Neuronal stem cell (in vitro differentiated cells): Measurements from ENCODE around the gene SPINK8.

ENCODE experiments used
- DNase-seq: peaks from one replicate; pipeline ENCODE4 v3.0.0-alpha.2; 2013; ENCODE audit warnings: low spot score
- H2AFZ ChIP-seq: one replicate; pipeline ENCODE4 v1.6.1; 2013; ENCODE audit warnings: mild to moderate bottlenecking, low read length, inconsistent platforms
- H2AK5ac ChIP-seq: 2 replicates; pipeline ENCODE4 v1.6.1; 2013; ENCODE audit warnings: low read depth, mild to moderate bottlenecking, inconsistent platforms, low read length, moderate library complexity, mixed read lengths
- H2BK120ac ChIP-seq: 2 replicates; pipeline ENCODE4 v1.6.1; 2013; ENCODE audit warnings: low read depth, mild to moderate bottlenecking, inconsistent platforms, low read length, moderate library complexity, mixed read lengths
- H2BK12ac ChIP-seq: one replicate; pipeline ENCODE4 v1.6.1; 2013; ENCODE audit warnings: low read length, inconsistent platforms
- H2BK15ac ChIP-seq: 2 replicates; pipeline ENCODE4 v1.6.1; 2013; ENCODE audit warnings: mild to moderate bottlenecking, low read length, inconsistent platforms, mixed read lengths
- H2BK5ac ChIP-seq: one replicate; pipeline ENCODE4 v1.6.1; 2013; ENCODE audit warnings: inconsistent platforms, mild to moderate bottlenecking, low read length, moderate library complexity
- H3K14ac ChIP-seq: one replicate; pipeline ENCODE4 v1.6.1; 2013; ENCODE audit warnings: low read length, inconsistent platforms
- H3K18ac ChIP-seq: 2 replicates; pipeline ENCODE4 v1.6.1; 2013; ENCODE audit warnings: low read length, inconsistent platforms
- H3K23ac ChIP-seq: 2 replicates; pipeline ENCODE4 v1.6.1; 2013; ENCODE audit warnings: low read depth, mild to moderate bottlenecking, mixed read lengths, low read length, inconsistent platforms; ENCODE audit not compliant: poor library complexity
- H3K27ac ChIP-seq: replicated peaks from 3 replicates; pipeline ENCODE4 v1.5.1; 2013; ENCODE audit warnings: low read length, inconsistent platforms
- H3K27me3 ChIP-seq, 3 experiments: 2 replicates each; pipeline ENCODE4 v1.6.1; 2013; ENCODE audit warnings: low read length in 3 of 3, mild to moderate bottlenecking in 2 of 3, inconsistent platforms in 1 of 3, low read depth in 1 of 3, mixed read lengths in 1 of 3, moderate library complexity in 1 of 3; ENCODE audit not compliant: control insufficient read depth in 3 of 3, insufficient read depth in 3 of 3
- H3K36me3 ChIP-seq, 2 donors: replicated peaks in 1 of 2; 2 replicates each; pipeline ENCODE4 v1.6.1; 2013; ENCODE audit warnings: low read length in 2 of 2; ENCODE audit not compliant: control insufficient read depth in 2 of 2, insufficient read depth in 2 of 2
- H3K4ac ChIP-seq: 2 replicates; pipeline ENCODE4 v1.6.1; 2013; ENCODE audit warnings: inconsistent platforms, mild to moderate bottlenecking, low read length, moderate library complexity
- H3K4me1 ChIP-seq, 2 donors: 1 replicate in 1 of 2; 2 replicates in 1 of 2; pipeline ENCODE4 v1.6.1; 2013; ENCODE audit warnings: low read length in 2 of 2, low read depth in 1 of 2; ENCODE audit not compliant: control insufficient read depth in 2 of 2, insufficient read depth in 1 of 2
- H3K4me2 ChIP-seq: one replicate; pipeline ENCODE4 v1.6.1; 2013; ENCODE audit warnings: mild to moderate bottlenecking, low read length, inconsistent platforms; ENCODE audit not compliant: insufficient read depth, poor library complexity, severe bottlenecking
- H3K4me3 ChIP-seq, 2 donors: 2 replicates each; pipeline ENCODE4 v1.5.1; 2013; ENCODE audit warnings: low read length in 2 of 2, mild to moderate bottlenecking in 2 of 2, inconsistent platforms in 1 of 2, moderate library complexity in 1 of 2
- H3K79me1 ChIP-seq: one replicate; pipeline ENCODE4 v1.6.1; 2013; ENCODE audit warnings: low read depth, mild to moderate bottlenecking, inconsistent platforms, low read length, moderate library complexity
- H3K9ac ChIP-seq: one replicate; pipeline ENCODE4 v1.6.1; 2013; ENCODE audit warnings: mild to moderate bottlenecking, low read depth, low read length, inconsistent platforms; ENCODE audit not compliant: poor library complexity
- H3K9me3 ChIP-seq, 2 donors: replicated peaks in 1 of 2; 2 replicates each; pipeline versions ENCODE3 to v1.6.1; 2013; ENCODE audit warnings: low read length in 2 of 2, mild to moderate bottlenecking in 2 of 2, inconsistent platforms in 1 of 2, low read depth in 1 of 2, mixed read lengths in 1 of 2, moderate library complexity in 1 of 2; ENCODE audit not compliant: control insufficient read depth in 2 of 2, insufficient read depth in 1 of 2
- H4K8ac ChIP-seq: one replicate; pipeline ENCODE4 v1.6.1; 2013; ENCODE audit warnings: low read depth, mild to moderate bottlenecking, inconsistent platforms, low read length, moderate library complexity
- H4K91ac ChIP-seq: one replicate; pipeline ENCODE4 v1.6.1; 2013; ENCODE audit warnings: low read length, low read depth, mild to moderate bottlenecking, inconsistent platforms; ENCODE audit not compliant: poor library complexity
- WGBS, 2 donors: extraction: QIAGEN DNeasy Blood & Tissue Kit; methylation state at CpG; one replicate each; pipeline ENCODE4 v1.1.7; 2013; ENCODE audit warnings: missing lambda C conversion rate in 2 of 2, mixed read lengths in 1 of 2; ENCODE audit not compliant: insufficient read length in 2 of 2, insufficient replicate concordance in 1 of 2; ENCODE audit errors: extremely low coverage in 2 of 2; 5-methylcytosine and 5-hydroxymethylcytosine counted together

SPINK8 gene

DNA sequence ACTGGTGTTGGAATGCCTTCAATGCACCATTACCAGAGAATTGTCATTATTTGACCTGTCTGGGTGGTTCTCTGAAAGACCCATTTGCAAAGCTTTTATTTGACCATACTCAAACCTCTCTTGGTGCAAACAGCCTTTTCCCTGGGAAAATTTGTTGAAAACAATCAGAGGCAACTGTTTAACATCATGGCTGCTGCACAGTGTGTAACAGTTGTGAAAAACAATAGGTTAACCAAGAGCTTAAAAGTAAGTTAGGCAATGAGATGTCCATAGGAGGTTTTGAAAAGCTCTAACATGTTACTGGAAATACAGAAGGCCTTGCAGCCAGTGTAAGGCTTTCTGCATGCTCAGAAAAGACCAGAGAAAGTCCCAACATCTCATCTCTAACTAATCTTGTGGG is 18.9 kb downstream of the SPINK8 start:
- peaks cover 3 to 11% of the 10 kb centered on the region in 2 donors for H3K9me3 ChIP-seq
- no peak overlapping the region for H3K23ac ChIP-seq
- no peak overlapping the region for H3K4ac ChIP-seq
- no peak for DNase-seq
- H2BK5ac ChIP-seq: no peak overlapping the region
- no peak overlapping the region for H2BK12ac ChIP-seq
- no peak overlapping the region for H3K4me3 ChIP-seq
- H2AK5ac ChIP-seq: no peak overlapping the region
- no peak overlapping the region for H4K91ac ChIP-seq
- H2AFZ ChIP-seq: no peak overlapping the region
- no peak overlapping the region for H3K18ac ChIP-seq
- no peak overlapping the region for H3K9ac ChIP-seq
- H3K4me2 ChIP-seq: no peak overlapping the region
- peaks cover 0 to 3% of the 10 kb centered on the region in 2 donors for H3K4me1 ChIP-seq
- no peak overlapping the region for H2BK15ac ChIP-seq
- no peak overlapping the region for H2BK120ac ChIP-seq
- no peaks in the 10 kb centered on the region for H3K27me3 ChIP-seq
- no peak overlapping the region for H3K27ac ChIP-seq
- H3K14ac ChIP-seq: no peak overlapping the region
- no peaks in the 10 kb centered on the region for H3K36me3 ChIP-seq
- no peaks in the 10 kb centered on the region for H3K79me1 ChIP-seq
- H4K8ac ChIP-seq: no peak overlapping the region

DNA sequence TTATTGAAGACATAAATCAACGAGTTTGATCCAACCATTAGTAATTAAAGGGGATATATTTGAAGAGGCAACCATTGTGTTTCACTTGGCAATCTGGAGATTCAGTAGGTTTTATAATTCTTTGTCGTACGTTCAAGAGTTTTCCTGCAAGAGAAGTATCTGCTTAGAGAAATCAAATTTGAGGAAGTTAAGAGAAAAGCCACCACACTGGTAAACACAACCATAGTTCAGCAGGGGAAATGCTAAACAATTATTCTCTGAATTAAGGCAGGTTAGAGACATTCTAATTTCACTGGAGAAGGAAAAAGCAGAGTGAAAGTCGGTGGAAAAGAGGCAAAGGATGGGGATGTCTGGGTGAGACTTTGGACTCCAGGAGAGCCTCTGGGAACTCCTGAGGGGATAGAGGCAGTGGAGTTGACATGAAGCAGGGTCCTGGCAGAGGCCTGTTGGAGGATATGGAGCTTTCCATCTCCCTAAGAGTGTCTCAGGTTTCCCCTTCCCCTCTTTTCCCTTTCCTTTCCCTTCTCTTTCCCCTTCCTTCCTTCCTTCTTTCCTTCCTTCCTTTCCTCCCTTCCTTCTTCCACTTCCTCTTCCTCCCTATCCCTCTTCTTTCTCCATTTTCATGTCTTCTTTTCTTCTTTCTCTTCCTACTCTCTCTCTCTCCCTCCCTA is 26.5 kb downstream of the SPINK8 start:
- Histone ChIP-seq H2AK5ac (no peak overlapping the region), H3K9ac (no peak overlapping the region), H3K27me3 (peaks cover 0 to 11% (median 3%) of the 10 kb centered on the region in 3 experiments), H3K18ac (no peak overlapping the region), H3K14ac (no peak overlapping the region), H3K9me3 (peaks cover 2 to 7% of the 10 kb centered on the region in 2 donors), H3K36me3 (no peaks in the 10 kb centered on the region), H3K79me1 (no peaks in the 10 kb centered on the region), H3K4me3 (no peak overlapping the region), H2BK5ac (no peak overlapping the region), H3K4ac (no peak overlapping the region), H3K4me2 (no peak overlapping the region), H2BK15ac (no peak overlapping the region), H2BK120ac (no peak overlapping the region), H4K91ac (no peak overlapping the region), H3K27ac (no peak overlapping the region), H3K4me1 (no peaks in the 10 kb centered on the region), H4K8ac (no peak overlapping the region), H2AFZ (no peak overlapping the region), H3K23ac (no peak overlapping the region), H2BK12ac (no peak overlapping the region)
- DNase-seq: no peak
- WGBS, 2 donors: no CpG with 5 or more reads among the region's 4 CpGs

DNA sequence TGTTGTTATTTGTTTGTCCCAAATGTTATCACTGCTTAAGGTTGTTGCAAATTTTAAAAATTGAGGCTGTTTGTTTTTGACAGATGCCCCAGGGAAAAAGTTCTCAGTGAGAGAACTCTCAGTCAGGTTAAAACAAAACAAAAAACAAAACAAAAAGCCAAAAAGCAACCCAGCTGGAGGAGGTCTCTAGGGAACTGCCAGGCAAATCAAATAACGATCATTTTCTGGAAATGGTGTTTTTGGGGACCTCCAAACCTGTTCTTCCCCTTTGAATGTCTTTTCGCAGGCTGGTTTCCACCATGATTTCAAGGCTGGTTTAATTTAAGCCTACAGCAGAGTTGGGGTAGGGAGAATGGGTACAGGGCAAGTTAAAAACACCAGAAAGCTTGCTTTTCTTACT is 27.2 kb downstream of the SPINK8 start:
- H3K9me3 ChIP-seq: peaks cover 2 to 7% of the 10 kb centered on the region in 2 donors
- H3K4me3 ChIP-seq: no peak overlapping the region
- no peak overlapping the region for H2BK120ac ChIP-seq
- H2AK5ac ChIP-seq: no peak overlapping the region
- H4K91ac ChIP-seq: no peak overlapping the region
- H3K79me1 ChIP-seq: no peaks in the 10 kb centered on the region
- H3K36me3 ChIP-seq: no peaks in the 10 kb centered on the region
- H3K23ac ChIP-seq: no peak overlapping the region
- no peak overlapping the region for H2BK5ac ChIP-seq
- no peak for DNase-seq
- H3K14ac ChIP-seq: no peak overlapping the region
- H4K8ac ChIP-seq: no peak overlapping the region
- WGBS, 2 donors: no CpG with 5 or more reads among the region's 2 CpGs
- H3K4me2 ChIP-seq: no peak overlapping the region
- no peak overlapping the region for H3K18ac ChIP-seq
- H3K27me3 ChIP-seq: peaks cover 0 to 11% (median 3%) of the 10 kb centered on the region in 3 experiments
- no peak overlapping the region for H3K27ac ChIP-seq
- no peak overlapping the region for H2AFZ ChIP-seq
- no peaks in the 10 kb centered on the region for H3K4me1 ChIP-seq
- H2BK15ac ChIP-seq: no peak overlapping the region
- H3K4ac ChIP-seq: no peak overlapping the region
- no peak overlapping the region for H3K9ac ChIP-seq
- H2BK12ac ChIP-seq: no peak overlapping the region

DNA sequence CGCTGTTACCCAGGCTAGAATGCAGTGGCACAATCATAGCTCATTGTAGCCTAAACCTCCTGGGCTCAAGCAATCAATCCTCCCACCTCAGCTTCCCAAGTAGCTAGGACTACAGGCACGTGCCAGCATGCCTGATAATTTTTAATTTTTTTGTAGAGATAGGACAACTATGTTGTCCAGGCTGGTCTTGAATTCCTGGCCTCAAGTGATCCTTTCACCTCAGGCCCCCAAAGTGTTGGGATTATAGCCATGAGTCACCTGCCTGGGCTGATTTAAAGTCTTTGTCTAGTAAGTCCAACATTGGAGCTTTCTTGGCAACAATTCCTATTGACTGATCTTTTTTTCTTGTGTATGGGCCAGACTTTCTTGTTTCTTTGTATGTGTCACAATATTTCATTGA is 28.1 kb downstream of the SPINK8 start:
- H2BK12ac ChIP-seq: no peak overlapping the region
- H3K4me3 ChIP-seq: no peak overlapping the region
- H3K9ac ChIP-seq: no peak overlapping the region
- H2AK5ac ChIP-seq: no peak overlapping the region
- peaks cover 1 to 2% of the 10 kb centered on the region in 2 donors for H3K4me1 ChIP-seq
- peaks cover under 1% of the 10 kb centered on the region for H3K79me1 ChIP-seq
- peaks cover 0 to 11% (median 3%) of the 10 kb centered on the region in 3 experiments for H3K27me3 ChIP-seq
- H3K14ac ChIP-seq: no peak overlapping the region
- H4K91ac ChIP-seq: no peak overlapping the region
- H4K8ac ChIP-seq: no peak overlapping the region
- H3K23ac ChIP-seq: no peak overlapping the region
- H3K4me2 ChIP-seq: no peak overlapping the region
- WGBS, 2 donors: no CpG with 5 or more reads among the region's 2 CpGs
- H3K36me3 ChIP-seq: no peaks in the 10 kb centered on the region
- no peak for DNase-seq
- no peak overlapping the region for H3K4ac ChIP-seq
- no peak overlapping the region for H2BK5ac ChIP-seq
- no peak overlapping the region for H3K27ac ChIP-seq
- no peak overlapping the region for H3K18ac ChIP-seq
- peaks cover 2 to 7% of the 10 kb centered on the region in 2 donors for H3K9me3 ChIP-seq
- H2BK120ac ChIP-seq: no peak overlapping the region
- H2AFZ ChIP-seq: no peak overlapping the region
- H2BK15ac ChIP-seq: no peak overlapping the region
